HepG2 (cell line): ENCODE measurements around the gene OGFR. TPM values are rescaled to one million over a fixed set of nuclear protein-coding genes. Genes with fewer than 3 reads are reported as not detected.

Experiments
- ASH2L ChIP-seq: fragments of 300-600, 200-600 bp; sonication (generic); IDR thresholded peaks from 2 replicates; pipeline ENCODE4 v1.7.0; 2017; ENCODE audit warnings: low read depth, mild to moderate bottlenecking, moderate library complexity, mixed read lengths, low read length; ENCODE audit not compliant: insufficient read length
- FOXJ3 ChIP-seq: sonication (generic); formaldehyde crosslinking; IDR thresholded peaks from 2 replicates; pipeline ENCODE4 v1.4.0; 2020; ENCODE audit warnings: missing genetic modification reagents, mild to moderate bottlenecking, borderline replicate concordance
- HNF4G ChIP-seq, 2 experiments: sonication (generic) in 1 of 2; formaldehyde crosslinking in 1 of 2; IDR thresholded peaks; 2 replicates each; pipeline versions ENCODE4 v1.4.0 to v1.6.1; 2011 to 2020; ENCODE audit warnings: borderline replicate concordance in 2 of 2, low read depth in 2 of 2, mild to moderate bottlenecking in 2 of 2, low read length in 1 of 2, missing genetic modification reagents in 1 of 2, moderate library complexity in 1 of 2
- IRF2 ChIP-seq: IDR thresholded peaks from 2 replicates; pipeline ENCODE4 v1.6.1; 2018; ENCODE audit warnings: missing genetic modification reagents, missing compliant biosample characterization
- KAT8 ChIP-seq: IDR thresholded peaks from 2 replicates; pipeline ENCODE4 v1.6.1; 2016; ENCODE audit warnings: missing genetic modification reagents, missing compliant biosample characterization
- KDM3A ChIP-seq: IDR thresholded peaks from 2 replicates; pipeline ENCODE4 v1.6.1; 2018; ENCODE audit warnings: low read depth, missing compliant biosample characterization
- MBD4 ChIP-seq: IDR thresholded peaks from 2 replicates; pipeline ENCODE4 v1.6.1; 2012; ENCODE audit warnings: low read length, inconsistent platforms, borderline replicate concordance
- MYPOP ChIP-seq: sonication (generic); formaldehyde crosslinking; IDR thresholded peaks from 2 replicates; pipeline ENCODE4 v1.8.1; 2023; ENCODE audit warnings: mild to moderate bottlenecking, moderate library complexity, missing genetic modification reagents
- MZF1 ChIP-seq: sonication (generic); formaldehyde crosslinking; IDR thresholded peaks from 2 replicates; pipeline ENCODE4 v1.8.1; 2023; ENCODE audit warnings: mild to moderate bottlenecking, missing genetic modification reagents, borderline replicate concordance
- NFE2 ChIP-seq: sonication (generic); formaldehyde crosslinking; IDR thresholded peaks from 2 replicates; pipeline ENCODE4 v1.4.0; 2020; ENCODE audit warnings: missing genetic modification reagents
- SP2 ChIP-seq: sonication (generic); formaldehyde crosslinking; IDR thresholded peaks from 2 replicates; pipeline ENCODE4 v1.5.1; 2020; ENCODE audit warnings: mild to moderate bottlenecking, missing genetic modification reagents
- STAT5B ChIP-seq: sonication (generic); formaldehyde crosslinking; IDR thresholded peaks from 2 replicates; pipeline ENCODE4 v1.4.0; 2020; ENCODE audit warnings: missing genetic modification reagents
- TFDP1 ChIP-seq: IDR thresholded peaks from 2 replicates; pipeline ENCODE4 v1.6.1; 2016; ENCODE audit warnings: missing compliant biosample characterization, missing genetic modification reagents, borderline replicate concordance
- ZBTB43 ChIP-seq: sonication (generic); formaldehyde crosslinking; conservative IDR thresholded peaks from 2 replicates; pipeline ENCODE4 v1.4.0; 2020; ENCODE audit warnings: missing genetic modification reagents
- ZFP36L1 ChIP-seq: sonication (generic); formaldehyde crosslinking; IDR thresholded peaks from 2 replicates; pipeline ENCODE4 v1.8.0; 2022; ENCODE audit warnings: mild to moderate bottlenecking, missing genetic modification reagents, moderate library complexity
- ZFP62 ChIP-seq: sonication (generic); formaldehyde crosslinking; IDR thresholded peaks from 2 replicates; pipeline ENCODE4 v1.4.0; 2020; ENCODE audit warnings: missing genetic modification reagents
- ZNF234 ChIP-seq: sonication (generic); formaldehyde crosslinking; conservative IDR thresholded peaks from 2 replicates; pipeline ENCODE4 v1.5.1; 2020; ENCODE audit warnings: mild to moderate bottlenecking, missing genetic modification reagents
- ZNF331 ChIP-seq: sonication (generic); formaldehyde crosslinking; IDR thresholded peaks from 2 replicates; pipeline ENCODE4 v1.4.0; 2020; ENCODE audit warnings: missing genetic modification reagents
- polyA plus RNA-seq, 8 experiments: library from polyadenylated mRNA; depleted of rRNA in 3 of 8; stranded (reverse) in 7 of 8; unstranded in 1 of 8; fragments of >200 nt; fragmentation: Illumina TruSeq in 4 of 8; extraction: Trizol in 4 of 8; gene quantifications; 2 replicates each; pipeline versions ENCODE4 v1.2.1 to v1.2.3, GENCODE V29; 2011 to 2016; ENCODE audit warnings: low read depth in 4 of 8, missing spikeins in 1 of 8, mixed read lengths in 1 of 8; ENCODE audit not compliant: insufficient read depth in 1 of 8
- total RNA-seq, 5 experiments: library from RNA; depleted of rRNA; stranded (reverse); fragments of >200 nt; fragmentation: Illumina TruSeq; extraction: Trizol; gene quantifications; 2 replicates each; pipeline ENCODE4 v1.2.3, GENCODE V29; 2016; ENCODE audit warnings: low read depth in 1 of 5
- TF ChIP-seq, protein P1 (sequence below): sonication (generic); formaldehyde crosslinking; IDR thresholded peaks from 2 replicates; pipeline ENCODE4 v1.4.0; 2020; ENCODE audit warnings: missing genetic modification reagents
- TF ChIP-seq, protein P2 (sequence below): IDR thresholded peaks from 2 replicates; pipeline ENCODE4 v1.4.0; 2020; ENCODE audit warnings: mild to moderate bottlenecking, missing genetic modification reagents

The OGFR gene
- total and polyA plus RNA-seq, 2 of the 13 experiments (the other 11 are each of a cell fraction or from before 2014, with no cell fraction given): 47.7 to 81.8 TPM

DNA sequence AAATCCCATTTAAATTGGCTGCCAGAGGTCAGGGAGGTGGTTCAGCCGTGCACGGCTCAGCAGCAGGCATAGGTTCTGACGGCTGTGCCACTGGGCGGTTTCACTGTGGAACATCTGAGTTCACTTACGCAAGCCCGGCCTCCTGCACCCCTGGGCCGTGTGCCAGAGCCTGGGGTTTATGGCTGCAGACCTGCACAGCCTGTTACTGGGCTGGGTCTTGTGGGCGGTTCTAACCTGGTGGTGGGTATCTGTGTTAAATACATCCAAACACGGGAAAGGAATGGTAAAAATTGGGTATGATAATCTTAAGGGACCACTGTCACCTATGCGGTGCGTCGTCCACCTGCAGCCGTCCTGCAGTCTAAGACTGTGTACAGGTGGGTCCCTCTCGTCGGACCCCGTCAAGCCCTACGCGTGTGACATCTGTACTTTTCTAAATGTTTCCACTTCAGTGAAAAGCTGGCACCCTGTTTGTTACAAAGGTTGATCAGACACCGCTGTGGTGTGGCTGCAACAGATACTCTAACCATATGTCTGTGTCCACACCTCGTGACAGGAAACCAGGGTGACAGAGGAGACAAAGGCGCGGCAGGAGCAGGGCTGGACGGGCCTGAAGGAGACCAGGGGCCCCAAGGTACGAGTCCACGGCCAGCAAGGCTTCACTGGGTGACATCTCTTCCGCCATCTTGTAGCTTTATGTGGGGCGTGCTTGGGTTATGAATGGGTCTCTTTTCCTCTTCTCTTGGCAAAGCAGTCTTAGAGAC lies 33.7 kb downstream of the OGFR start (continued):
- no peak for TF ChIP-seq ZBTB43
- no peak for TF ChIP-seq MBD4
- TF ChIP-seq ASH2L: no peak
- TF ChIP-seq HNF4G (IDR thresholded peaks at IDR 0.05; ENCODE audit: borderline replicate concordance, low read depth, low read length): peak; percentile 31; the same call in 1 of the 2 replicates
- TF ChIP-seq HNF4G (CRISPR knock-in tag; IDR thresholded peaks at IDR 0.05; ENCODE audit: borderline replicate concordance, low read depth): no peak
- TF ChIP-seq IRF2 (CRISPR knock-in tag): no peak
- peak; percentile 40; the same call in 1 of the 2 replicates for TF ChIP-seq ZNF331 (CRISPR knock-in tag)
- TF ChIP-seq ZFP62: no peak
- TF ChIP-seq KAT8 (CRISPR knock-in tag): no peak
- TF ChIP-seq NFE2 (CRISPR knock-in tag): no peak
- no peak for TF ChIP-seq STAT5B (CRISPR knock-in tag)
- TF ChIP-seq TFDP1 (CRISPR knock-in tag): no peak
- no peak for TF ChIP-seq ZFP36L1 (CRISPR knock-in tag)
- no peak for TF ChIP-seq ZNF234 (CRISPR knock-in tag)
- no peak for TF ChIP-seq MYPOP (CRISPR knock-in tag)
- no peak for TF ChIP-seq FOXJ3 (CRISPR knock-in tag)
- TF ChIP-seq SP2 (CRISPR knock-in tag): no peak
- TF ChIP-seq KDM3A (CRISPR knock-in tag): no peak
- TF ChIP-seq MZF1 (CRISPR knock-in tag): no peak
- TF ChIP-seq, protein P1, sequence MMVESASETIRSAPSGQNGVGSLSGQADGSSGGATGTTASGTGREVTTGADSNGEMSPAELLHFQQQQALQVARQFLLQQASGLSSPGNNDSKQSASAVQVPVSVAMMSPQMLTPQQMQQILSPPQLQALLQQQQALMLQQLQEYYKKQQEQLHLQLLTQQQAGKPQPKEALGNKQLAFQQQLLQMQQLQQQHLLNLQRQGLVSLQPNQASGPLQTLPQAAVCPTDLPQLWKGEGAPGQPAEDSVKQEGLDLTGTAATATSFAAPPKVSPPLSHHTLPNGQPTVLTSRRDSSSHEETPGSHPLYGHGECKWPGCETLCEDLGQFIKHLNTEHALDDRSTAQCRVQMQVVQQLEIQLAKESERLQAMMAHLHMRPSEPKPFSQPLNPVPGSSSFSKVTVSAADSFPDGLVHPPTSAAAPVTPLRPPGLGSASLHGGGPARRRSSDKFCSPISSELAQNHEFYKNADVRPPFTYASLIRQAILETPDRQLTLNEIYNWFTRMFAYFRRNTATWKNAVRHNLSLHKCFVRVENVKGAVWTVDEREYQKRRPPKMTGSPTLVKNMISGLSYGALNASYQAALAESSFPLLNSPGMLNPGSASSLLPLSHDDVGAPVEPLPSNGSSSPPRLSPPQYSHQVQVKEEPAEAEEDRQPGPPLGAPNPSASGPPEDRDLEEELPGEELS (CRISPR knock-in tag): no peak
- TF ChIP-seq, protein P2, sequence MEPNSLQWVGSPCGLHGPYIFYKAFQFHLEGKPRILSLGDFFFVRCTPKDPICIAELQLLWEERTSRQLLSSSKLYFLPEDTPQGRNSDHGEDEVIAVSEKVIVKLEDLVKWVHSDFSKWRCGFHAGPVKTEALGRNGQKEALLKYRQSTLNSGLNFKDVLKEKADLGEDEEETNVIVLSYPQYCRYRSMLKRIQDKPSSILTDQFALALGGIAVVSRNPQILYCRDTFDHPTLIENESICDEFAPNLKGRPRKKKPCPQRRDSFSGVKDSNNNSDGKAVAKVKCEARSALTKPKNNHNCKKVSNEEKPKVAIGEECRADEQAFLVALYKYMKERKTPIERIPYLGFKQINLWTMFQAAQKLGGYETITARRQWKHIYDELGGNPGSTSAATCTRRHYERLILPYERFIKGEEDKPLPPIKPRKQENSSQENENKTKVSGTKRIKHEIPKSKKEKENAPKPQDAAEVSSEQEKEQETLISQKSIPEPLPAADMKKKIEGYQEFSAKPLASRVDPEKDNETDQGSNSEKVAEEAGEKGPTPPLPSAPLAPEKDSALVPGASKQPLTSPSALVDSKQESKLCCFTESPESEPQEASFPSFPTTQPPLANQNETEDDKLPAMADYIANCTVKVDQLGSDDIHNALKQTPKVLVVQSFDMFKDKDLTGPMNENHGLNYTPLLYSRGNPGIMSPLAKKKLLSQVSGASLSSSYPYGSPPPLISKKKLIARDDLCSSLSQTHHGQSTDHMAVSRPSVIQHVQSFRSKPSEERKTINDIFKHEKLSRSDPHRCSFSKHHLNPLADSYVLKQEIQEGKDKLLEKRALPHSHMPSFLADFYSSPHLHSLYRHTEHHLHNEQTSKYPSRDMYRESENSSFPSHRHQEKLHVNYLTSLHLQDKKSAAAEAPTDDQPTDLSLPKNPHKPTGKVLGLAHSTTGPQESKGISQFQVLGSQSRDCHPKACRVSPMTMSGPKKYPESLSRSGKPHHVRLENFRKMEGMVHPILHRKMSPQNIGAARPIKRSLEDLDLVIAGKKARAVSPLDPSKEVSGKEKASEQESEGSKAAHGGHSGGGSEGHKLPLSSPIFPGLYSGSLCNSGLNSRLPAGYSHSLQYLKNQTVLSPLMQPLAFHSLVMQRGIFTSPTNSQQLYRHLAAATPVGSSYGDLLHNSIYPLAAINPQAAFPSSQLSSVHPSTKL (CRISPR knock-in tag): no peak
